Spleen (tissue), 7 donors: Measurements from ENCODE around the gene MRGPRX3.
A peak's percentile ranks its signal among the peaks of the same experiment; 100 is the strongest.

Experiments used
- POLR2A ChIP-seq, 3 donors: fragments of 450-650 bp; IDR thresholded peaks; one replicate each; pipeline ENCODE4 v1.5.1; 2017; ENCODE audit warnings: antibody characterized with exemption in 3 of 3, mild to moderate bottlenecking in 1 of 3
- POLR2AphosphoS5 ChIP-seq, 3 donors: sonication (generic); formaldehyde crosslinking; IDR thresholded peaks; one replicate each; pipeline ENCODE4 v1.5.1; 2017; ENCODE audit warnings: antibody characterized with exemption in 3 of 3
- TF ChIP-seq, protein P1 (sequence below), 11 experiments: fragments of 200-600 bp in 7 of 11; fragments of 450-650 bp in 4 of 11; sonication (generic) in 4 of 11; IDR thresholded peaks in 8 of 11; conservative IDR thresholded peaks in 3 of 11; 1 replicate in 7 of 11; 2 replicates in 4 of 11; pipeline versions ENCODE4 v1.4.0 to v1.8.0; 2016 to 2021; ENCODE audit warnings: antibody characterized with exemption in 11 of 11, inconsistent platforms in 4 of 11, mild to moderate bottlenecking in 1 of 11
- donor health status: DM: no; HTN: no; CAD: no; lungs with moderate emphysema.
- donor health status: DM: no; HTN: no; CAD: no.
- donor health status: DM: no; HTN: no; CAD: no.

DNA sequence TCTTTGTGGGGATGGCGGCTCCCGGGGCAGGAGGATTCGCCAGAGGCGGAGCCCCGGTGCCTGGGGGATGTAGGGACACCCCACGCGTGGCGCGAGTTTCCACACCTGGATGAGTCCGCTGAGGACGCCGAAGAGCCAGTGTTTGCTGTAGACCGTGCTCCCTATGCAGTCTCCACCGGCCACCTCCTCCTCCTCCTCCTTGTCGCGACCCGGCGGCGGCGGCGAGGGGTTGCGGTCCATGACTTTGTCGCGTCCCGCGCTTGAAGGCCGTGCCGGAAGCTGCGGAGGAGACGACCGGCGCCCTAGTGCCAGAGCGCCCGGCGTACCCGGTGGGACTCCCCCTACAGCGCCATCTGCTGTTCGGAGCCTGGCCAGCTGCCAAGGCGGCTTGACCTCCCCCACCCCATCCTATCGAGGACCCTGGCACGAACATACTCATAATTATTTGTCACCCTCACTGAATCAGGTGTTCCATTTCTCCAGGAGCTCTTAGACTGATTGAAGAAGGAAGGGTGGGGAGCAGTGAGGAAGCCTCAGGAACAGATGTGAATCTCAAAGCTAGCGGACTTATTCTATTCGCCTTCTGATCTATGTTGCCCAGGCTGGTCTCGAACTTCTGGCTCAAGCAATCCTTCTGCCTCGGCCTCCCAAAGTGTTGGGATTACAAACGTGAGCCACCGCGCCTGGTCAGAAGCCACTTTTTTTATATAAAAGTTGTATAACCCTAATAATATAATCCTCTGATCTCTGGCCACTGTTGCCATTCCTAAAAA, 26.4 kb upstream of the MRGPRX3 start, which contains the start of gene SAAL1:
- TF ChIP-seq, protein P1, sequence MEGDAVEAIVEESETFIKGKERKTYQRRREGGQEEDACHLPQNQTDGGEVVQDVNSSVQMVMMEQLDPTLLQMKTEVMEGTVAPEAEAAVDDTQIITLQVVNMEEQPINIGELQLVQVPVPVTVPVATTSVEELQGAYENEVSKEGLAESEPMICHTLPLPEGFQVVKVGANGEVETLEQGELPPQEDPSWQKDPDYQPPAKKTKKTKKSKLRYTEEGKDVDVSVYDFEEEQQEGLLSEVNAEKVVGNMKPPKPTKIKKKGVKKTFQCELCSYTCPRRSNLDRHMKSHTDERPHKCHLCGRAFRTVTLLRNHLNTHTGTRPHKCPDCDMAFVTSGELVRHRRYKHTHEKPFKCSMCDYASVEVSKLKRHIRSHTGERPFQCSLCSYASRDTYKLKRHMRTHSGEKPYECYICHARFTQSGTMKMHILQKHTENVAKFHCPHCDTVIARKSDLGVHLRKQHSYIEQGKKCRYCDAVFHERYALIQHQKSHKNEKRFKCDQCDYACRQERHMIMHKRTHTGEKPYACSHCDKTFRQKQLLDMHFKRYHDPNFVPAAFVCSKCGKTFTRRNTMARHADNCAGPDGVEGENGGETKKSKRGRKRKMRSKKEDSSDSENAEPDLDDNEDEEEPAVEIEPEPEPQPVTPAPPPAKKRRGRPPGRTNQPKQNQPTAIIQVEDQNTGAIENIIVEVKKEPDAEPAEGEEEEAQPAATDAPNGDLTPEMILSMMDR (IDR thresholded peaks at IDR 0.05 in 8 of 11, conservative IDR thresholded peaks at IDR 0.05 in 3 of 11): peak; percentile 40 to 87 (median 75)
- no peak for TF ChIP-seq POLR2A (IDR thresholded peaks at IDR 0.05)
- TF ChIP-seq POLR2AphosphoS5 (IDR thresholded peaks at IDR 0.05): peak; percentile 92 to 93 (median 93)
